ENCODE measurements around the gene ZNF165. TPM values are rescaled to one million over a fixed set of nuclear protein-coding genes. Genes with fewer than 3 reads are reported as not detected.
A peak's percentile ranks its signal among the peaks of the same experiment; 100 is the strongest.

ZNF165 gene
- total and polyA plus RNA-seq, 2 of the 8 experiments (the other 6 are each of a cell fraction or from before 2014, with no cell fraction given): 1.2 to 9.3 TPM

- Histone ChIP-seq H2BK5ac (ENCODE audit: low read depth, low read length) (no peak overlapping the region), H2AFZ (ENCODE audit: low read length) (peak overlapping the region; percentile 93), H3K9me3 (ENCODE audit: insufficient read depth in 2 of 2, low read depth in 1 of 2, low read length in 1 of 2) (no peaks in the 10 kb centered on the region), H3K14ac (ENCODE audit: insufficient read length) (no peak overlapping the region), H4K5ac (ENCODE audit: insufficient read length, low read depth, low read length) (no peak overlapping the region), H2BK12ac (ENCODE audit: low read depth, low read length) (no peak overlapping the region), H2BK15ac (ENCODE audit: low read length) (no peak overlapping the region), H3K23me2 (ENCODE audit: low read depth, low read length) (peaks cover 2% of the 10 kb centered on the region; the same call in 1 of the 2 replicates), H2BK120ac (replicated peaks; ENCODE audit: low read depth, low read length) (no peak overlapping the region), H3K23ac (ENCODE audit: insufficient read length) (no peak overlapping the region), H3K79me2 (ENCODE audit: control insufficient read depth in 1 of 2, insufficient read depth in 2 of 2, low read length in 2 of 2) (no peaks in the 10 kb centered on the region), H3K4ac (replicated peaks; ENCODE audit: insufficient read length, low read depth, low read length) (no peak overlapping the region), H3K4me2 (ENCODE audit: insufficient read depth in 1 of 2, low read depth in 2 of 2, low read length in 2 of 2) (peak overlapping the region; percentile 69 to 84), H3K4me1 (replicated peaks in 1 of 4; ENCODE audit: control insufficient read depth in 3 of 4, insufficient read depth in 4 of 4, low read length in 3 of 4) (peaks cover 0 to 6% (median 2%) of the 10 kb centered on the region in 4 experiments; a peak in 3 of 7 replicates), H2BK20ac (ENCODE audit: low read length) (no peak overlapping the region), H3K9ac (replicated peaks in 1 of 4; ENCODE audit: extremely low read depth in 1 of 4, low read depth in 3 of 4, low read length in 3 of 4) (peak overlapping the region in 2 of 4 experiments; percentile 49 to 62; a peak in 3 of 7 replicates), H3K4me3 (ENCODE audit: extremely low read depth in 1 of 4, insufficient read depth in 2 of 4, low read depth in 3 of 4, low read length in 4 of 4) (peak overlapping the region; percentile 62 to 79 (median 76)), H3K79me1 (ENCODE audit: low read depth, low read length) (no peaks in the 10 kb centered on the region), H3K27me3 (replicated peaks in 1 of 4; ENCODE audit: control insufficient read depth in 3 of 4, extremely low read depth in 1 of 4, insufficient read depth in 3 of 4, low read length in 3 of 4) (no peaks in the 10 kb centered on the region; a peak in 2 of 7 replicates), H2AK5ac (ENCODE audit: low read depth, low read length) (no peak overlapping the region), H3K56ac (replicated peaks; ENCODE audit: insufficient read length, low read depth, low read length) (no peak overlapping the region), H3K36me3 (ENCODE audit: control insufficient read depth in 2 of 4, insufficient read depth in 4 of 4, low read length in 3 of 4) (no peaks in the 10 kb centered on the region), H4K20me1 (replicated peaks in 1 of 2; ENCODE audit: control insufficient read depth in 1 of 2, insufficient read depth in 2 of 2, low read length in 2 of 2) (no peaks in the 10 kb centered on the region), H4K91ac (replicated peaks; ENCODE audit: insufficient read length, low read length) (no peak overlapping the region), H3K27ac (ENCODE audit: low read depth, low read length) (no peak overlapping the region), H3K18ac (ENCODE audit: extremely low read depth, low read length) (no peak overlapping the region), H4K8ac (ENCODE audit: extremely low read depth, insufficient read depth, low read length) (no peak overlapping the region)
- CTCF ChIA-PET (ENCODE audit: partially characterized antibody): interaction anchor here (0.8 to 2.3 kb wide), 12 partner anchors 9 to 384 kb away, joined by 3 to 10 read pairs (median 4); partner anchors contain the start of gene ZSCAN16
- TF ChIP-seq RAD21 (IDR thresholded peaks at IDR 0.05 in 1 of 2, conservative IDR thresholded peaks at IDR 0.05 in 1 of 2; ENCODE audit: low read depth in 2 of 2, low read length in 2 of 2) (peak in 1 of 2 experiments; percentile 12; a peak in 1 of 4 replicates), SRF (IDR thresholded peaks at IDR 0.05; ENCODE audit: low read depth, low read length) (no peak)
- POLR2A ChIA-PET (ENCODE audit: partially characterized antibody): interaction anchor here (0.7 to 2.0 kb wide), 10 partner anchors 9 to 238 kb away, joined by 3 to 10 read pairs (median 5); partner anchors contain the start of genes ZNF165 and ZSCAN16
- FAIRE-seq (no peak), DNase-seq (ENCODE audit: low read depth in 1 of 2, low spot score in 2 of 2) (no peak)
- 30% methylated on average over 5 of the region's 5 CpGs; no CpG with 5 or more reads in 1 of the 2 experiments for WGBS, 2 experiments (ENCODE audit: extremely low coverage in 1 of 2, insufficient coverage in 1 of 2, insufficient read length in 1 of 2, insufficient replicate concordance in 2 of 2, low coverage in 1 of 2, low lambda C conversion rate in 2 of 2, missing lambda C conversion rate in 1 of 2)
These were observed 24.9 kb downstream of the ZNF165 start for GRCh38 chr6:28105245-28105639.
